ENCODE data around the gene SULT1C4.
"Not testable (repeated sequence)": the region's sequence is repeated elsewhere in the genome, so short reads cannot be mapped to it uniquely, and the experiment has no call there.

The SULT1C4 gene

DNA sequence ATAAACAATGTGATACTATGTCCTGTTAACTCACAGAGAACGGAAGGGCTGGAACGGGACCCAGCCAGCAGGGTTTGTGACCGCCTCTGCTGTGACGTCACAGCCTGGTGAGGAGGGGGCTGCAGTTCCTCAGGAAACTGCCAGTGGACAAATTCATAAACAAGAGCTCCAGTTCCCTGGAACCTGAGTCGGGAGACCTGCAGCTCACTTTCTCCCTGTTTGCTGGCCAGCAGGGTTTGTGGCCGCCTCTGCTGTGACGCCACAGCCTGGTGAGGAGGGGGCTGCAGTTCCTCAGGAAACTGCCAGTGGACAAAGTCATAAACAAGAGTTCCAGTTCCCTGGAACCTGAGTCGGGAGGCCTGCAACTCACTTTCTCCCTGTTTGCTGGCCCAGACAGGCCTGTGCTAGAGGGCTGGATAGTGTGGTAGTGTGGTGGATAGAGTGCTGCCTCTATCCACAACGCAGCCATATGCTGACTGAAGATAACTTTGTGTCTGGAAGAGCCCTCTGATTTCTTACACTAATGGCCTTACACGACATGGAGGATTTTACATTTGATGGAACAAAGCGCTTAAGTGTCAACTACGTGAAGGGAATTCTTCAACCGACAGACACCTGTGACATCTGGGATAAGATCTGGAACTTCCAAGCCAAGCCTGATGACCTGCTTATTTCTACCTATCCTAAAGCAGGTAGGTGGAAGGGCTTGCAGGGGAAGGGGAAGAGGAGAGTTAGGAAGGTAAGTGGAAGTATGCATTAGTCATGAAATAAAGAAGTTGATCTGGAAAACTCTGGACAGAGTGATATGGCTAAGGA lies at the start of gene SULT1C4:
Gene SULT1C4, plus strand, starts transcription at position 140 of the 816 bp plus-strand sequence. Its CDS starts 384 bp downstream, at position 524.
- DNase-seq (ENCODE audit: insufficient read length, low spot score) (no peak), FAIRE-seq (no peak)

DNA sequence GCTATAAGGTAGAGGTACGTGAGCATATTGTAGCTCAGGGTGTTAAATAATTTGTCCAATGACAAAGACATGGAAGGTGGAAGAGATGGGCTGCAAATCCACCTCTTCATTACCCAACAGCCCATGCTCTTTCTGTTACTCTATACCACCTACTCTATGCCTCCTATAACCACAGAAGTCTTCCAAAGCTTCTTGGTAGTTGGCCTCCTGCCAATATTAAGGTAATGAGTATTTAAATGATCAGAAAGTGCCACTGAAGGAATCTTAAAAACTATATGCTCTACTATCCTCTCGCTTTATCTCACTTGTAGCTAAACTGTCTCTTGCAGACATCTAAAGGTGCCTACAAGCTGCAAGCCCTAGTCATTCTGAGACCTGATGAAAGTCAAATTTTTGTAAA lies 48.0 kb upstream of the SULT1C4 start:
- no peak for FAIRE-seq

DNA sequence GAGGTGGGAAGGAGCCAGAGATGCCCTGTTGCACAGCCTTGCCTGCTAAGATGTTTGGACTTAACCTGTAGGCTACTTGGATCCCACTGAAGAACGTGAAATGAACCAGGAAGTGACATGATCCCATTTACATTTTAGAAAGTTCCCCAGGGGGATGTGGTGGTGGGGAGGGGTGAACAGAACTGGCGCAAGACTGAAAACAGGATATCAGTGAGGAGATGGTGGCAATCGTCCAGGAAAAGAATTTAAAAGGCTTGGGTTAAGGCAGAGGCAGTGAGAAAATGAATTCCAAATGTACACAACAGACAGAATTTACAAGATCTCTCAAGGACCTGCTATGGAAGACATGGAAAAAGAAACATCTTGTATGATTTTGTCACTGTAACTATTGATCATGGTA lies 46.8 kb upstream of the SULT1C4 start:
- DNase-seq (ENCODE audit: insufficient read length, low spot score) (no peak), FAIRE-seq (no peak)

More for the DNA sequence above, 48.0 kb upstream of the SULT1C4 start:
- DNase-seq (ENCODE audit: insufficient read length, low spot score): no peak

DNA sequence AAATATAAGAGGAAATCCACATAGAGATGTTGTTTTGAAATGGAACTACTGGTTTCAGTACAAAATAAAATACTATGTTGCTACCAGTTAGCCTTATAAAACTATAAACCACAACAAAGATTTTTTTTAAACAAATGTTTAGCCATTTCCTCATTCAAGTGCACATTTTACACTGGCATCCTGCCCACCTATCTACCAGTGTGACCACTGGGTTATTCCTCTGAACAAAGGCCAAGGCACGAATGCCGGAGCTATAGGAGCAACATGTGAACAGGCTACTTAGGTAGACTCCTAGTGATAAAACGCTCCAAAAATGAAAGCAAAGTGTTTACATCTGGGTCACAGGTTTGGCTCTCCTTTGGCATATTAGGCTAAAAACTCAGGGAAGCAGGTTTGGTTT lies 31.8 kb upstream of the SULT1C4 start:
- DNase-seq (ENCODE audit: insufficient read length, low spot score): no peak
- no peak for FAIRE-seq

DNA sequence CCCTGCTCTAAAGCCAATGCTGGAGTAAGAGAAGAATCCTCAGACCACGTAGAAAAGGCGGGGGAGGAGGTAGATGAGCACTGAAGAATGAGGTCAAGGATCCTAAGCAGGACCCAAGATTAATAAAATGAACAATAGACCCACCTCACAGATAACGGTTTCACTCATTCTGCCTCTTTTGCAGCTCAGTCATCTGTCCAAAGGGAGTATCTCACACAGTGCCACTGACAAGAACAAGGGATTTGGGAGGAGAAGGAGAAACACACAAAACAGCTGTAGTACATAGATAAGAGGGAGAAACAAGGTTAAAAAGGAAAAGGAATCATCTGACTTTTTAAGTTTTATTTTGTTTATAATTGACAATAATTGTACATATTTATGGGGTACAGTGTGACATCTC lies 30.9 kb upstream of the SULT1C4 start:
- FAIRE-seq (no peak), DNase-seq (ENCODE audit: insufficient read length, low spot score) (no peak)

DNA sequence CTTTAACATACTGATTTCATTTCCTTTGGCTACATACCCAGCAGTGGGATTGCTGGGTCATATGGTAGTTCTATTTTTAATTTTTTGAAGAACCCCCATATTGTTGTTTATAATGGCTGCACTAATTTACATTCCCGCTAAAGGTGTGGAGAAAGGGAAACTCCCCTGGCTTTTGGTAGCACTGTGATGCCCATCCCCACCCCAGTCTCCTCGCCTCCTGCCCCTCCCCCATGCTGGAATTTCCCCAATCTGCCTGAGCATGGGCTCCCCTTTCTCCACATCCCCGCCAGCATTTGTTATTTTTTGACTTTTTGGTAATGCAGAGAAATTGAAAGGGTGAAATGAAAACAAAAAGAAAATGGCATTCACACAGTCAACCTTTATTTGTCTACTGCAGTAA lies 30.0 kb upstream of the SULT1C4 start:
- FAIRE-seq (no peak), DNase-seq (ENCODE audit: insufficient read length, low spot score) (no peak)

DNA sequence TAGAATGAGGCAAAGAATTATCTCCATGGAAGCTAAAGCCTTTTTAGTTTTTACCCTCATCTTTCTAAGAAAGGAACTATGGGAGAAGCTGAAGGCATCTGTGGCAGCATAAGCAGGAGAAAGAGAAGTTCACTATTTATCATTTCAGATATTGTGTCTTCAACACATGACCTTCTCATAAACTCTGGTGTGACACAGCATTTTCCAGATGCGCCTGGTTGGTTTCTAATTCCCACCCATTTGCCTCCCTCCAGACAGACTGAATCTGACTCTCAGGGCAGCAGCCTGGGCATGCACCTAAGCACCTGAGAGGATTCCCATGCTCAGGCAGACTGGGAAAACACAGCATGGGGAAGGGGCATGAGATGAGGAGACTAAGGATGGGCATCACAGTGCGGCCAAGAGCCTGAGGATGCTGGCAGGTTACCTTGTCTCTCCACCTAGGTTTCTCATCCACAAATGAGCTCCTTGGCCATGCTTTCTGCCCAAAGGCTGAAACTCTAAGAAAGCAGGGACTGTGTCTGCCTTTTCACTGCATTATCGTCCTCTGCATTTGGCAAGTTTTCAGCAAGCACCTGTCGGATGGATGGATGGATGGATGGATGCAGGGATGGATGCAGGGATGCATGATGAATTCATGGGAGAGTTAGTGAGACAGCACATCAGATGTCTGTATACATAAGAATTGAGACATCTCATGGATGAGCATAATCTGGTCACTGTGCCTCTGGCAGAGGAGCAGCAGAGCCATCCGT lies 28.8 kb upstream of the SULT1C4 start:
- no peak for DNase-seq (ENCODE audit: insufficient read length, low spot score)
- no peak for FAIRE-seq

DNA sequence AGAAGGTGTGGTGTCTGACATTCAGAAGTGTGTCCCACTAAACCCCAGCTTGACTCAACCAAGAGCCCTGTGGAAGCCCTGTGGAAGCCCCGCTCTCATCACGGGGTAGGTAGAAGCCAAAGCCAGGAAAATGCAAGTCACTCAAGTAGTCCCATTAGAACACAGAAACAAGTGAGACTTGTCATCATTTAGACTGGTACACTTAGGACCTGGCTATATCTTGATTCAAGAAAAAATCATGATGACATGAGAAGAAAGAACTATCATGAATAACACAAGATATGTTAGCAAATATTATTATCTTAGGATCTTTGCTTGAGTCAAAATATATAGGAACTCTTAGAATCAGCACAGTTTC lies 28.2 kb upstream of the SULT1C4 start:
- no peak for FAIRE-seq
- DNase-seq (ENCODE audit: insufficient read length, low spot score): no peak

DNA sequence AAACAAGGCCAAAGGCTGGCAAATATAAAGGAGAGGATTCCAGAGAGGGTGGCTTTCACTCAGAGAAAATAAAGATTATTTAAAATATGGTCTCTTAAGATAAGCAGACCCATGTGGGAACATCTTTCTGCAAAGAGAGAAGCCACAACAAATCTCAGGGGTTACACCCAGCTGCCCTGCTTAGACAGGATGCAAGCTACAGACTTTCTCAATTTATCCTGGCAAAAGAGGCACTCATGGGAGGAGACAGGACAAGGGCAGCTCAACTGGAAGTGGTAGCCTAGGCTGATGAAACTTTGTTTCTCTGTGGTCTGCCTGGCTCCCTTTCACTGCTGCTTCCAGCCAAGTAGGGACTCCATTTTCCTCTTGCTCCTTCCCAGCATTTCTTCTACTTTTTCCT lies 25.9 kb upstream of the SULT1C4 start:
- FAIRE-seq (no peak), DNase-seq (ENCODE audit: insufficient read length, low spot score) (no peak)

DNA sequence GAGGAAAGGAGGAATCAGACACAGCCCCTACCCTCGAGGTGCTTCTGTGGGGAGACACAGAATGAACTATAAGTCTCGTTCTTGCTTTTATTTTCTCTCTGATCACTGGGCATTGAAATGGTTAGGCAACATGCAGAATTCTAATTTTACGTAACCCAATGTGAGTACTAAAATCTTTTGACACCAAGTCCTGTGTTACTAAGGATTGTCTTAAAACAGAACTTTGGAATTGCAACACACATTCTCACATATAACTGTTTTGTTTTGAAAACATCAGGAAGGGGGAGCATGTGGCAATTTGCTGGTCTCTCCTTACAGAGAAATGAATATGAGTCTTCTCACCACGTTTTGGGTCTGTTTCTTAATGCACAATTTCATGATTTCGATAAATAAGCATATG lies 23.6 kb upstream of the SULT1C4 start:
- no peak for DNase-seq (ENCODE audit: insufficient read length, low spot score)
- FAIRE-seq: no peak

DNA sequence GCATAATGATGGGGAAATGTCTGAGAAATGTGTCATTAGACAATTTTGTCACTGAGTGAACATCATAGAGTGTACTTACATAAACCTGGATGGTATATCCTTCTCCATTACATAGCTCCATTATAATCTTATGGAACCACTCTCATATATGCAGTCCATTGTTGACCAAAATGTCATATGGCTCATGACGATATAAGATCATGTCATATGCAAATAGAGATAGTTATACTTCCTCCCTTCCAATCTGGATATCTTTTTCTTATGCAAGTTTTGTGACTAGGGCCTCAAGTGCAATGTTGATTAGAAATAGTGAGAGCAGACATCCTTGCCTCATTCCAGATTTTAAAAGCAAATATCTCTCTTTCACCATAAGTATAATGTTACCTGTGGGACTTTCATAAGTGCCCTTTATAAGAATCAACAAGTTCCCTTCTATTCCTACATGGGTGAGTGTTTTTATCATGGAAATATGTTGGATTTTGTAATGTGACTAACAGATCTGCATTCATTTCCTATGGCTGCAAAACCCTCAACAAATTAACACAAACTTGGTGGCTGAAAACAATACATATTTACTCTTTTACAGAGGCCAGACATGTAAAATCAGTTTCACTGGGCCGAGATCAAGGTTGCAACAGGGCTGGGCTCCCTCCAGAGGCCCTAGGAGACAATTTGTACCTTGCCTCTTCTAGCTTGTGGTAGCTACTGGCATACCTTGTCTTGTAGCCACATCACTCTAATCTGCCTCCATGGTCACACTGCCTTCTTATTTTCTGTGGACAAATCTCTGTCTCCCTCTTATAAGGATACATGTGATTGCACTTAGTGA lies 21.6 kb upstream of the SULT1C4 start:
- FAIRE-seq: no peak
- no peak for DNase-seq (ENCODE audit: insufficient read length, low spot score)

DNA sequence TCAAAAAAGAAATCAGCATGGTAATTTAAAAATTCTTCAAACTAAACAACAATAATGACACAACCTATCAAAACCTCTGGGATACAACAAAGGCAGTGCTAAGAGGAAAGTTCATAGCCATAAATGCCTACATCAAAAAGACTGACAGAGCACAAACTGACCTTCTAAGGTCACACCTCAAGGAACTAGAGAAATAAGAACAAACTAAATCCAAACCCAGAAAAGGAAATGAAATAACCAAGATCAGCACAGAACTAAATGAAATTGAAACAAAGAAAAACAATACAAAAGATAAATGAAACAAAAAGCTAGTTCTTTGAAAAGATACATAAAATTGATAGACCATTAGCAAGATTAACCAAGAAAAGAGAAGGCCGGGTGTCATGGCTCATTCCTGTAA lies 18.4 kb upstream of the SULT1C4 start:
- not testable (repeated sequence) for DNase-seq (ENCODE audit: insufficient read length, low spot score); FAIRE-seq

DNA sequence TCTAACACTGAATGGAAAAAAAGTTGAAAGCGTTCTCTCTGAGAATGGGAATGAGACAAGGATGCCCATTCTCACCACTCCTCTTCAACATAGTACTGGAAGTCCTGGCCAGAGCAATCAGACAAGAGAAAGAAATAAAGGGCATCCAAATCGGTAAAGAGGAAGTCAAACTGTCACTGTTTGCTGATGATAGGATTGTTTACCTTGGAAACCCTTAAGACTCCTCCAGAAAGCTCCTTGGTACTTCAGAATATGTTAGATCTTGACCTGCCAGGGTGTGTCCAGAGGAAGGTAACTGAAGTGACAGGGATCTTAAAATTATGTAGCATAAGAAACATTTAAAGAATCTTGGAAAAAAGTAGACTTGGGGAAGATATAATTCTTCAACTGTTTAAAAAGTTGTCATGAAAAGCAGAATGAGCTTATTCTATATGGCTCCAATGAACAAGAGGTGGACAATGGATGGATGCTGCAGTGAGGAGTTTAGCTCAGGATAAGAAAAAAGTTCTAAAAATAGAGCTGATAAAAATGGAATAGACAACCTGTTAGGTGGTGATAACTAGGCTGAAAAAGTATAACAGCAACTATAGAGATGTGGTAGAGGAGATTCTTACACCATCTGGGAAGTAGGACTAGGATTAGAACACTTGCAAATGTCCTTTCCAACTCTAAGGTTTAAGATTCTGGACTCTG lies 16.8 kb upstream of the SULT1C4 start:
- FAIRE-seq: no peak

DNA sequence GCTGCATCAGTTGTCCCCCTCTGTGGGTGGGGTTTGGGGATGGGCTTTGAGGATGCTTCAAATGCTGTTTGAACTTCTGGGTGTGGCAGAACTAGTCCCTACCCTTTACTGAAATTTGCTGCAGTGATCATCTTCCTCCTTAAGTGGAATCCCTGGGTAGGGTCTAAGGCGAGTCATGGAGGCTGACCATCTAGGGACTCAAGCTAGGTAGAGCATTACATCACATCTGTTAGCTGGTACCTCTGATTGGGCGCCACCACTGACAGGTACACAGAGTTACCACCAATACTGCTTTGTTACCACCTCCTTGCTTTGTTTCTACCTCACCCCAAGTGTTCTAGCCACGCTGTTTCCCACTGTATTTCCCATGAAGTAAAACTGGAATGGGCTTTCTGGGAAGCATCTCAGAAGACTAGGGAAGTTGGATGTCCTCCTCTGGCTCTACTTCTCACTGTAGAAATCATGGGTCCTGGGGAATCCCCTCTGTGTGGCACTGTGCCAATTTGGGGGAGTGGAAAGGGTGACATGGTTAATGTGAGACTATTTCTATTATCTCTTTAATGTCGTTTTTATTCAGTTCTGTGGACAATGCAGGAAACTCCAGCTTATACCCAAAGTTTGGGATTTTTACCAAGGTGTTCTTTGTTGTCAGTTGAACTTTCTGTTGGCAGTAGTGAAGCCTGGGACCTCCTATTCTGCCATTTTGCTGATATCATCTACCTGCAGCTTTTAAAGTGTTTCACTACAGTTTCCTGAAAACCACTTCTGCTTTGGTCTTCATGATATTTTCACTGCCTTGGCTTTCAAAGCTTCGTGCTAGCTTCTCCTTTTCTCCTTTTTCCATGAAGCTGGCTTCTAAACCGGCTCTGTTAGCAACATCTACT lies 14.5 kb upstream of the SULT1C4 start:
- no peak for FAIRE-seq
- no peak for DNase-seq (ENCODE audit: insufficient read length, low spot score)

More for the DNA sequence above, 16.8 kb upstream of the SULT1C4 start:
- no peak for DNase-seq (ENCODE audit: insufficient read length, low spot score)

DNA sequence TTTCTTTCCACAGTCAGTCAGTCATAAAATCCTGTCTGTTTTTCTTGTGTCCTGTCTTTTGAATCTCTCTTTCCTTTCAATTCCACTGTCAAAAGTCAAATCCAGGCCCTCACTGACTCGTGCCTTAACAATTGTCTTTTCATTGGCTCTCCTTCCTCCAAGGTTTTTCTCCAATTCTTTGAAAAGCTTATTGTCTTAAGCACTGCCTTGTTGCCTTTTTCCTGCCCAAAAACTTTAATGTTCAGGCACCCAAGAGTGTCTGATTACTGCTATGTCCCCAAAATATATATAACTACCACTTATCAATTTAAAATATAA lies 13.9 kb upstream of the SULT1C4 start:
- DNase-seq (ENCODE audit: insufficient read length, low spot score): no peak
- no peak for FAIRE-seq

DNA sequence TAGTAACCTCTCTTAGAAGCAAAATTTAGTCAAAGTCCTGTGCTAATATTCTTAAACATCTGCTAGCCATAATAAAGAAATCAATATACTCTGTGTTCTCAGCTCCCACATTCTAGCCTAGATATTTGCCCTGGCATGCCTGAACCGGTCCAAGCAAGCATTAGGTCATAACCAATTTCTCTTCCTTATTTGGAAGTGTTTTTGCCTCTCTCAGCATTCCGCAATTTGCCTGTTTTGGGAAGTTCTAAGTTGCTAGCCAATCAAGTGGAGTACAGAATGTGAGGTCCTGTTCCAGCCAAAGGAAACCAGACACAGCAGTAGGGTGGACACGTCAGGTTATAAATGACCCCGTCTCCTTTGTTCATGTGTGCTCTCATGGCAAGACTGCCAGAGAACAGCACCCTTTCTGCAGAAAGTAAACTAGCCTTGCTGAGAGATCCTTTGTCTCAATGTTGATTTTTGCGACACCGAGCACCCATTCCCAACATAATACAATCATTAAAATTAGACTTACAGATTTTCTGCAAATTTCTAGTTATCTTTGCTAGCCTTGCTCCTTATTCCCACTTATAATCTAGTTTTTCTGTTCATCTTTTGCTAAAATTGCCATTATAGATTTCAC lies 13.0 kb upstream of the SULT1C4 start:
- no peak for FAIRE-seq
- no peak for DNase-seq (ENCODE audit: insufficient read length, low spot score)

DNA sequence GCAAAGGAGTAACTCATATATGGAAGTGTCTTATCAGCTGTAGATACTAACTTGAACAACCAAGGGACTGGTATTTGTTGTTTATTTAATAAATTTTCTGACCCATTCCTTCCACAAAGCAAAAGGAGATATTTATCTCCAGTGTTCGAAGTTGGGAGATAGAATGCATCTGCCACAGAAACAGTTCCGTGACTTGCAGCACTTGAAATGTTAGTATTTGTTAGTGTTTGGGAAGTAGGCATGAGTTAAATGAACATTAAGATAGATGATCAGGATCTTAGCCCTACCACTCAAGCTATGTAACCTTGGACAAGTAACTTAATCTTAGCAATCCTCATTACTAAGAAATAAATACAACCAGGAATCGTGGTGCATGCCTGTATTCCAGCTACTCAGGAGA lies 12.1 kb upstream of the SULT1C4 start:
- no peak for DNase-seq (ENCODE audit: insufficient read length, low spot score)
- FAIRE-seq: no peak

DNA sequence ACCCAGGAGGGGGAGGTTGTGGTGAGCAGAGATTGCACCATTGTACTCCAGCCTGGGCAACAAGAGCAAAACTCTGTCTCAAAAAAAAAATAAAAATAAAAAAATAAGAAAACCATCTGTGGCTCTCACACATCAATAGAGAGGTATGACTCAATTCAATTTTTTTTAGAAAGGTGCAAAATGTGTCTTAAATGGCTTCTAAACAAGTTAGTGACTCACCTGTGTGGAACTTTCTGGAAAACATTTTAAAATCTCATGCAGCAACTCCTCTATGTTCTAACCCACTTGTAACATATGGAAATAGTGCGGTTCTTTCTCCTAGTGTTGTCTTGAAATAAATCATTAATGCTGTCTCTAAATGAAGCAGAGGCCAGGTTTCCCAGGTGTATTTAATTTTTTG lies 10.7 kb upstream of the SULT1C4 start:
- DNase-seq (ENCODE audit: insufficient read length, low spot score): no peak
- FAIRE-seq: no peak

DNA sequence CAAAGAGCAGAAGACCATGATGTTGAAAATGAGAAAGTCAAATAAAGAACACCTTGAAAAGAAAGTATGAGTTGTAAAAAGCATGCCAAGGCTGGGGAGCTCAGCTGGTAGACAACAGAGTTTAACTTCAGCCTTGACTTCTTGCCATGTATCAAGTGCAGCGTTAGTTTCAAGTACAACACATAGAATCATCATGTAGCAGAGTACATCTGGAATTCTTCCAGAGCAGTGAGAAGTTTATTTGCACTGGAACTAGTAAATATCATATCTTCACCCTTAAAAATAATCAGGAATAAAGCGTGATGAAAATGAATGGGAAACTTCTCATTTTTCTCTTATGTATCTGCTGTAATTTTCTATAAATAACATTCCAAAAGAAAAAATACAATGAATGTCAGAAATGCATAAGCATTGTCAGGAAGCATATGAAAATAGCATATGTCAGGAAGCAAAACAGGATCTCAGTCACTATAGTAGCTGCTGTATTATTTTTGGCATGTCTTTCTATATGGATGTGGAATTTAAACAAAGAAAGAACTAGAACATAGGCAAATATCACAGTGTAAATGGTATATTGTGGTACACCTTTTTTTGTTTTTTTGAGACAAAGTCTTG lies 10.1 kb upstream of the SULT1C4 start:
- DNase-seq (ENCODE audit: insufficient read length, low spot score) (no peak), FAIRE-seq (no peak)

Data from GM19239 (cell line).